Measurements from ENCODE around the gene PTPRM.

- TF ChIP-seq CTCF (IDR thresholded peaks at IDR 0.05), result no peak
- no peak for TF ChIP-seq POLR2AphosphoS5 (IDR thresholded peaks at IDR 0.05)
- no peak for TF ChIP-seq POLR2A (IDR thresholded peaks at IDR 0.05)
Measured at GRCh38 chr18:8359481-8359880, 792.4 kb downstream of the PTPRM start.

Measured in gastroesophageal sphincter (tissue), 3 donors.